ENCODE data around the gene RMP24.
A peak's percentile ranks its signal among the peaks of the same experiment; 100 is the strongest.
"Not testable (repeated sequence)": the region's sequence is repeated elsewhere in the genome, so short reads cannot be mapped to it uniquely, and the experiment has no call there.

The RMP24 gene

GRCh38 chr18:35949090-35949489 is 23.4 kb upstream of the RMP24 start:
- H3K27ac Mint-ChIP-seq = no peak overlapping the region
- no peaks in the 10 kb centered on the region for H3K36me3 Mint-ChIP-seq
- no peaks in the 10 kb centered on the region for H3K9me3 Mint-ChIP-seq
- DNase-seq (ENCODE audit: low spot score in 2 of 2) = peak in 1 of 2 donors; percentile 33
- H3K4me1 Mint-ChIP-seq = peaks cover 4% of the 10 kb centered on the region
- no peak overlapping the region for H3K4me3 Mint-ChIP-seq
- no peak for ATAC-seq

- no peaks in the 10 kb centered on the region for H3K9me3 Mint-ChIP-seq
- peak; percentile 42 to 68 for DNase-seq (ENCODE audit: low spot score in 2 of 2)
- peak; percentile 84 for ATAC-seq
- no peaks in the 10 kb centered on the region for H3K36me3 Mint-ChIP-seq
- no peak overlapping the region for H3K27ac Mint-ChIP-seq
- peaks cover 4% of the 10 kb centered on the region for H3K4me1 Mint-ChIP-seq
- H3K4me3 Mint-ChIP-seq = peak overlapping the region; percentile 80
Observed at GRCh38 chr18:35949903-35950627, 22.4 kb upstream of the RMP24 start.

- Mint-ChIP-seq H3K36me3 (no peaks in the 10 kb centered on the region), H3K4me1 (peaks cover 4% of the 10 kb centered on the region), H3K9me3 (no peaks in the 10 kb centered on the region), H3K4me3 (peak overlapping the region; percentile 80), H3K27ac (no peak overlapping the region)
- ATAC-seq (no peak), DNase-seq (ENCODE audit: low spot score in 2 of 2) (no peak)
Observed at GRCh38 chr18:35950628-35950982, 21.9 kb upstream of the RMP24 start.

GRCh38 chr18:35953688-35954087 is 18.8 kb upstream of the RMP24 start:
- no peak overlapping the region for H3K27ac Mint-ChIP-seq
- H3K36me3 Mint-ChIP-seq = no peaks in the 10 kb centered on the region
- H3K9me3 Mint-ChIP-seq = no peaks in the 10 kb centered on the region
- no peak overlapping the region for H3K4me3 Mint-ChIP-seq
- H3K4me1 Mint-ChIP-seq = peaks cover 4% of the 10 kb centered on the region
- no peak for DNase-seq (ENCODE audit: low spot score in 2 of 2)
- ATAC-seq = no peak

GRCh38 chr18:35956226-35956625 is 16.3 kb upstream of the RMP24 start:
- Mint-ChIP-seq H3K4me3 (no peak overlapping the region), H3K27ac (no peak overlapping the region), H3K4me1 (no peaks in the 10 kb centered on the region), H3K36me3 (no peaks in the 10 kb centered on the region), H3K9me3 (peaks cover 2% of the 10 kb centered on the region)
- ATAC-seq (no peak), DNase-seq (ENCODE audit: low spot score in 2 of 2) (no peak)

- no peak overlapping the region for H3K27ac Mint-ChIP-seq
- no peak for ATAC-seq
- H3K4me3 Mint-ChIP-seq = no peak overlapping the region
- H3K36me3 Mint-ChIP-seq = no peaks in the 10 kb centered on the region
- peaks cover 7% of the 10 kb centered on the region for H3K4me1 Mint-ChIP-seq
- DNase-seq (ENCODE audit: low spot score in 2 of 2) = no peak
- H3K9me3 Mint-ChIP-seq = peaks cover 2% of the 10 kb centered on the region
Observed at GRCh38 chr18:35962320-35962719, 10.2 kb upstream of the RMP24 start.

- Mint-ChIP-seq H3K4me1 (peaks cover 7% of the 10 kb centered on the region), H3K27ac (no peak overlapping the region), H3K4me3 (no peak overlapping the region), H3K9me3 (peaks cover 2% of the 10 kb centered on the region), H3K36me3 (no peaks in the 10 kb centered on the region)
- no peak for DNase-seq (ENCODE audit: low spot score in 2 of 2)
- ATAC-seq = peak; percentile 19
Observed at GRCh38 chr18:35964319-35964718, 8.2 kb upstream of the RMP24 start.

GRCh38 chr18:35967866-35968265 is 4.6 kb upstream of the RMP24 start:
- not testable (repeated sequence) for H3K9me3 Mint-ChIP-seq; H3K36me3 Mint-ChIP-seq; H3K4me3 Mint-ChIP-seq; ATAC-seq; DNase-seq (ENCODE audit: low spot score in 2 of 2); H3K27ac Mint-ChIP-seq
- peaks cover 23% of the 10 kb centered on the region for H3K4me1 Mint-ChIP-seq

- H3K36me3 Mint-ChIP-seq = peaks cover 6% of the 10 kb centered on the region
- H3K9me3 Mint-ChIP-seq = no peaks in the 10 kb centered on the region
- H3K27ac Mint-ChIP-seq = no peak overlapping the region
- H3K4me3 Mint-ChIP-seq = no peak overlapping the region
- H3K4me1 Mint-ChIP-seq = peaks cover 29% of the 10 kb centered on the region
- ATAC-seq (no peak), DNase-seq (ENCODE audit: low spot score in 2 of 2) (no peak)
Observed at GRCh38 chr18:35968278-35968880, 4.1 kb upstream of the RMP24 start.

GRCh38 chr18:35969676-35970075 is 2.8 kb upstream of the RMP24 start:
- peaks cover 34% of the 10 kb centered on the region for H3K4me1 Mint-ChIP-seq

GRCh38 chr18:35971661-35972196 is 750 bp upstream of the RMP24 start:
- H3K4me1 Mint-ChIP-seq = peaks cover 32% of the 10 kb centered on the region
- ATAC-seq (no peak), DNase-seq (ENCODE audit: low spot score in 2 of 2) (no peak)
- H3K9me3 Mint-ChIP-seq = no peaks in the 10 kb centered on the region
- peak overlapping the region; percentile 92 for H3K27ac Mint-ChIP-seq
- peak overlapping the region; percentile 91 for H3K4me3 Mint-ChIP-seq
- peaks cover 31% of the 10 kb centered on the region for H3K36me3 Mint-ChIP-seq

More at GRCh38 chr18:35969676-35970075, 2.8 kb upstream of the RMP24 start:
- DNase-seq (ENCODE audit: low spot score in 2 of 2) (no peak), ATAC-seq (no peak)
- no peaks in the 10 kb centered on the region for H3K9me3 Mint-ChIP-seq
- H3K36me3 Mint-ChIP-seq = peaks cover 11% of the 10 kb centered on the region
- peak overlapping the region; percentile 91 for H3K4me3 Mint-ChIP-seq
- peak overlapping the region; percentile 92 for H3K27ac Mint-ChIP-seq

GRCh38 chr18:35973650-35974049 is 1.2 kb downstream of the RMP24 start:
- H3K27ac Mint-ChIP-seq = peak overlapping the region; percentile 92
- H3K4me3 Mint-ChIP-seq = peak overlapping the region; percentile 91
- H3K4me1 Mint-ChIP-seq = peaks cover 32% of the 10 kb centered on the region
- ATAC-seq (no peak), DNase-seq (ENCODE audit: low spot score in 2 of 2) (no peak)
- peaks cover 51% of the 10 kb centered on the region for H3K36me3 Mint-ChIP-seq
- H3K9me3 Mint-ChIP-seq = no peaks in the 10 kb centered on the region

GRCh38 chr18:35974181-35974580 is 1.7 kb downstream of the RMP24 start:
- DNase-seq (ENCODE audit: low spot score in 2 of 2) = no peak
- peak overlapping the region; percentile 92 for H3K27ac Mint-ChIP-seq
- peaks cover 56% of the 10 kb centered on the region for H3K36me3 Mint-ChIP-seq
- no peak for ATAC-seq
- H3K4me1 Mint-ChIP-seq = peaks cover 32% of the 10 kb centered on the region
- peak overlapping the region; percentile 91 for H3K4me3 Mint-ChIP-seq
- H3K9me3 Mint-ChIP-seq = no peaks in the 10 kb centered on the region

GRCh38 chr18:35979112-35979511 is 6.6 kb downstream of the RMP24 start:
- Mint-ChIP-seq H3K9me3 (no peaks in the 10 kb centered on the region), H3K27ac (no peak overlapping the region), H3K4me1 (peaks cover 3% of the 10 kb centered on the region), H3K4me3 (no peak overlapping the region), H3K36me3 (peaks cover 84% of the 10 kb centered on the region)
- no peak for ATAC-seq
- DNase-seq (ENCODE audit: low spot score in 2 of 2) = no peak

- Mint-ChIP-seq H3K27ac (no peak overlapping the region), H3K4me1 (no peaks in the 10 kb centered on the region), H3K4me3 (no peak overlapping the region), H3K9me3 (no peaks in the 10 kb centered on the region), H3K36me3 (peaks cover 51% of the 10 kb centered on the region)
- no peak for ATAC-seq
- no peak for DNase-seq (ENCODE audit: low spot score in 2 of 2)
Observed at GRCh38 chr18:35982409-35983114, 10.1 kb downstream of the RMP24 start.

Data from stimulated activated effector memory CD8-positive, alpha-beta T cell treated with anti-CD3 and anti-CD28 coated beads, Interleukin-12 subunit alpha, Interleukin-12 subunit beta, amount 100 ng/mL, for 72 hours (primary cell).